HK-2 (cell line): ENCODE measurements around the gene SDR42E1.

ENCODE experiments used
- DNase-seq: peaks from one replicate; pipeline ENCODE4 v3.0.0-alpha.2; 2018; ENCODE audit not compliant: unreplicated experiment

Gene SDR42E1

GRCh38 chr16:81940781-81941560 is 70.3 kb downstream of the SDR42E1 start:
- no peak for DNase-seq

DNA sequence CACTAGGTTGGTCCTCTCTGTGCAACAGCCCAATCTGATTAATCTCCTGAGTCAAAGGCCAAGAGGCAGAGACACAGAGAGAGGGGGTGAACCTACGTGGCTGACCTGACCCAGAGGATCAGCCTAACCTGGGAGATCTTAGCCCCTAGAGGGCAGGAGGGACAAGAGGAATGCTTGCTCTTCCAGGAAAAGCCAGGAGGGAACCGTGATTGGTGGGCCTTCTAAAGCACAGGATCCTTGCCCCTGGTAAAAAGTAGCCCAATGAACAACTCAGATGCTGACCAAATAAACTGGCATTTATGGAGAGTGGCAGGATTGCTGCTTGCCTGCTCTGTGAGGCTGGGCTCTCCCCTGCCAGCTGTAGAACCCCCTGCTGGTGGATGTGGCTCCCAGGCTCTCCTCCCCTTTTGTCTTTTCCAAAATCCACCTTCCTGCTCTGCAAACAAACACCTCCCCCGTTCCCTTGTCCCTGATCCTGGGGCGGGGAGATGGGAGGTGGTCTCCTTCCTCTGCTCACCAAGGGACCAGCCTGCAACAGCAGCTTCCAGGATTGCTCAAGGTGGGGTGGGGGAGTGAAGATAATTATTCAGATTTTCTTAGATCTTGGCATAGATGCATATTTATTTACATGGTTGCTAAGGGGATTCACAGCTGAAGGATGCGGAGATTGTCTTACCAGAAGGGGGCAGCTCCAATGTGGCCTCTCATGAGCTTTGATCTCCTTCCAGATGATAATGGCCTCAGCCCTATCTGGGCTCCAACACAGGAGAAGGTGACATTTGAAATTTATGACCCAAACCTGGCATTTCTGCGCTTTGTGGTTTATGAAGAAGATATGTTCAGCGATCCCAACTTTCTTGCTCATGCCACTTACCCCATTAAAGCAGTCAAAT is 71.9 kb downstream of the SDR42E1 start:
- no peak for DNase-seq
